Osteoblast (primary cell): ENCODE data around the gene CAND2. TPM values are rescaled to one million over a fixed set of nuclear protein-coding genes. Genes with fewer than 3 reads are reported as not detected.

Source experiments
- DNase-seq: peaks from one replicate; pipeline ENCODE4 v3.0.0; 2011; ENCODE audit warnings: low spot score, mixed read lengths; ENCODE audit not compliant: insufficient read length; ENCODE audit errors: missing footprints
- H2AFZ ChIP-seq: 2 replicates; pipeline ENCODE4 v1.6.0; 2011; ENCODE audit warnings: mild to moderate bottlenecking, low read length
- H3K27ac ChIP-seq: 2 replicates; pipeline ENCODE4 v1.5.1; 2011; ENCODE audit warnings: mild to moderate bottlenecking, low read depth, low read length, moderate library complexity
- H3K27me3 ChIP-seq: 2 replicates; pipeline ENCODE4 v1.6.0; 2012; ENCODE audit warnings: mild to moderate bottlenecking, control low read depth, inconsistent platforms, low read length, moderate library complexity; ENCODE audit not compliant: insufficient read depth
- H3K36me3 ChIP-seq: 2 replicates; pipeline ENCODE4 v1.5.1; 2011; ENCODE audit warnings: mild to moderate bottlenecking, low read length, control low read depth, moderate library complexity; ENCODE audit not compliant: insufficient read depth
- H3K4me1 ChIP-seq: 2 replicates; pipeline ENCODE4 v1.5.1; 2011; ENCODE audit warnings: mild to moderate bottlenecking, low read length, control low read depth, moderate library complexity; ENCODE audit not compliant: insufficient read depth
- H3K4me2 ChIP-seq: 2 replicates; pipeline ENCODE4 v1.6.0; 2011; ENCODE audit warnings: mild to moderate bottlenecking, low read length; ENCODE audit not compliant: insufficient read depth
- H3K4me3 ChIP-seq: fragments of 200-600 bp; sonication (generic); 3 replicates; pipeline ENCODE4 v1.5.1; 2012; ENCODE audit warnings: mild to moderate bottlenecking, low read length, inconsistent platforms; ENCODE audit not compliant: insufficient read depth
- H3K79me2 ChIP-seq: 2 replicates; pipeline ENCODE4 v1.6.0; 2012; ENCODE audit warnings: mild to moderate bottlenecking, low read length, control low read depth, inconsistent platforms; ENCODE audit not compliant: insufficient read depth
- H3K9me3 ChIP-seq: 2 replicates; pipeline ENCODE4 v1.5.1; 2011; ENCODE audit warnings: low read depth, low read length, control low read depth
- H4K20me1 ChIP-seq: 2 replicates; pipeline ENCODE4 v1.6.0; 2012; ENCODE audit warnings: mild to moderate bottlenecking, low read length, control low read depth; ENCODE audit not compliant: insufficient read depth
- CTCF ChIP-seq: IDR thresholded peaks from 2 replicates; pipeline ENCODE4 v1.5.1; 2011; ENCODE audit warnings: mild to moderate bottlenecking, low read depth, low read length, moderate library complexity; ENCODE audit errors: extremely low read depth
- total RNA-seq: library from RNA; depleted of rRNA; stranded (reverse); fragments of >200 nt; gene quantifications from 2 replicates; pipeline ENCODE4 v1.2.3, GENCODE V29; 2012

The CAND2 gene
- total RNA-seq, 1 donor = 1.4 TPM

DNA sequence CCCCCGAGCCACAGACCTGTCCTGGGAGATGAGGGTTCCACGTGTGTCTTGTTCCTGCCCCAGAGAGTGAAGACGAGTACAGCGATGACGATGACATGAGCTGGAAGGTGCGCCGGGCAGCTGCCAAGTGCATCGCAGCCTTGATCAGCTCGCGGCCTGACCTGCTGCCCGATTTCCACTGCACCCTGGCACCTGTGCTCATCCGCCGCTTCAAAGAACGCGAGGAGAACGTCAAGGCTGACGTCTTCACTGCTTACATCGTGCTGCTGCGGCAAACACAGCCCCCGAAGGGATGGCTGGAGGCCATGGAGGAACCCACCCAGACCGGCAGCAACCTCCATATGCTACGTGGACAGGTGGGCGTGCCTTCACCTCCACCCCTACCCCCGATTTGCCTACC, 18.6 kb downstream of the CAND2 start:
- Histone ChIP-seq H3K36me3 (no peaks in the 10 kb centered on the region), H3K4me3 (no peak overlapping the region), H3K27me3 (no peaks in the 10 kb centered on the region), H3K4me2 (no peak overlapping the region), H2AFZ (no peak overlapping the region), H4K20me1 (no peaks in the 10 kb centered on the region), H3K27ac (no peak overlapping the region), H3K9me3 (no peaks in the 10 kb centered on the region), H3K4me1 (no peaks in the 10 kb centered on the region), H3K79me2 (no peaks in the 10 kb centered on the region)
- no peak for DNase-seq
- TF ChIP-seq CTCF = no peak

GRCh38 chr3:12815719-12816118, 19.2 kb downstream of the CAND2 start:
- Histone ChIP-seq H3K4me1 (no peaks in the 10 kb centered on the region), H3K79me2 (no peaks in the 10 kb centered on the region), H3K27me3 (no peaks in the 10 kb centered on the region), H3K4me2 (no peak overlapping the region), H3K36me3 (no peaks in the 10 kb centered on the region), H2AFZ (no peak overlapping the region), H4K20me1 (no peaks in the 10 kb centered on the region), H3K9me3 (no peaks in the 10 kb centered on the region), H3K4me3 (no peak overlapping the region), H3K27ac (no peak overlapping the region)
- no peak for DNase-seq
- TF ChIP-seq CTCF = no peak

DNA sequence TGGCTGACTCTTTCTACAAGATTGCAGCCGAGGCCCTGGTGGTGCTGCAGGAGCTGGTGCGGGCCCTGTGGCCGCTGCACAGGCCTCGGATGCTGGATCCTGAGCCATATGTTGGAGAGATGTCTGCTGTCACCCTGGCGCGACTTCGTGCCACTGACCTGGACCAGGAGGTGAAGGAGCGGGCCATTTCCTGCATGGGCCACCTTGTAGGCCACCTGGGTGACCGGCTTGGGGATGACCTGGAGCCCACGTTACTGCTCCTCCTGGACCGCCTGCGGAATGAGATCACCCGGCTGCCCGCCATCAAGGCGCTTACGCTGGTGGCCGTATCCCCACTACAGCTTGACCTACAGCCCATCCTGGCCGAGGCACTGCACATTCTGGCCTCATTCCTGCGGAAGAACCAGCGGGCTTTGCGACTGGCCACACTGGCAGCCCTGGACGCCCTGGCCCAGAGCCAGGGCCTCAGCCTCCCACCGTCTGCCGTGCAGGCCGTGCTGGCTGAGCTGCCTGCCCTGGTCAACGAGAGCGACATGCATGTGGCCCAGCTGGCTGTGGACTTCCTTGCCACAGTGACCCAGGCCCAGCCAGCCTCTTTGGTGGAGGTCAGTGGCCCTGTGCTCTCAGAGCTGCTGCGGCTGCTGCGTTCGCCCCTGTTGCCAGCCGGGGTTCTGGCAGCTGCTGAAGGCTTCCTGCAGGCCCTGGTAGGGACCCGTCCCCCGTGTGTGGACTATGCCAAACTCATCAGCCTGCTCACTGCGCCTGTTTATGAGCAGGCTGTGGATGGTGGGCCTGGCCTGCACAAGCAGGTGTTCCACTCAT, 20.3 kb downstream of the CAND2 start:
- H3K4me2 ChIP-seq = no peak overlapping the region
- H4K20me1 ChIP-seq = no peaks in the 10 kb centered on the region
- no peak overlapping the region for H2AFZ ChIP-seq
- H3K79me2 ChIP-seq = no peaks in the 10 kb centered on the region
- H3K36me3 ChIP-seq = no peaks in the 10 kb centered on the region
- H3K4me1 ChIP-seq = no peaks in the 10 kb centered on the region
- no peak for DNase-seq
- H3K27me3 ChIP-seq = no peaks in the 10 kb centered on the region
- no peak for TF ChIP-seq CTCF
- H3K27ac ChIP-seq = no peak overlapping the region
- no peaks in the 10 kb centered on the region for H3K9me3 ChIP-seq
- no peak overlapping the region for H3K4me3 ChIP-seq

DNA sequence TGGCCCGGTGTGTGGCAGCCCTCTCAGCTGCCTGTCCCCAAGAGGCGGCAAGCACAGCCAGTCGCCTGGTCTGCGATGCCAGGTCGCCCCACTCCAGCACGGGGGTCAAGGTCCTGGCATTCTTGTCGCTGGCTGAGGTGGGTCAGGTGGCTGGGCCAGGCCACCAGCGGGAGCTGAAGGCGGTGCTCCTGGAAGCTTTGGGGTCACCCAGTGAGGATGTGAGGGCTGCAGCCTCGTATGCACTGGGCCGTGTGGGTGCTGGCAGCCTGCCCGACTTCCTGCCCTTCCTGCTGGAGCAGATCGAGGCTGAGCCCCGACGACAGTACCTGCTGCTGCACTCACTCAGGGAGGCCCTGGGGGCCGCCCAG, 20.8 kb downstream of the CAND2 start:
- Histone ChIP-seq H3K27me3 (no peaks in the 10 kb centered on the region), H3K27ac (no peak overlapping the region), H2AFZ (no peak overlapping the region), H3K4me1 (no peaks in the 10 kb centered on the region), H3K4me3 (no peak overlapping the region), H3K4me2 (no peak overlapping the region), H3K79me2 (no peaks in the 10 kb centered on the region), H3K36me3 (no peaks in the 10 kb centered on the region), H4K20me1 (no peaks in the 10 kb centered on the region), H3K9me3 (no peaks in the 10 kb centered on the region)
- TF ChIP-seq CTCF = no peak
- no peak for DNase-seq
